ENCODE measurements around the gene GLYATL3.

GRCh38 chr6:49506569-49507111, 6.9 kb downstream of the GLYATL3 start:
- TF ChIP-seq CTCF (IDR thresholded peaks at IDR 0.05): no peak
- no peak for TF ChIP-seq POLR2A (IDR thresholded peaks at IDR 0.05)
- no peak for TF ChIP-seq EP300 (IDR thresholded peaks at IDR 0.05)
- no peak for TF ChIP-seq POLR2AphosphoS5 (IDR thresholded peaks at IDR 0.05)
